Measurements from ENCODE around the gene WDFY4.

- TF ChIP-seq CTCF (conservative IDR thresholded peaks at IDR 0.05 in 1 of 2, IDR thresholded peaks at IDR 0.05 in 1 of 2; ENCODE audit: extremely low read depth in 1 of 2, insufficient read depth in 1 of 2, low read depth in 1 of 2, low read length in 2 of 2) (peak; percentile 37 to 51), EZH2 (IDR thresholded peaks at IDR 0.05; ENCODE audit: borderline replicate concordance, low read length) (no peak)
These were observed 200.7 kb downstream of the WDFY4 start for GRCh38 chr10:48885376-48885775.

Data from mammary epithelial cell (primary cell).